Airway epithelial cell (primary cell): ENCODE measurements around the gene RPS6KB2. TPM values are rescaled to one million over a fixed set of nuclear protein-coding genes. Genes with fewer than 3 reads are reported as not detected.

Experiments used
- total RNA-seq: library from RNA; depleted of rRNA; stranded (reverse); fragments of >200 nt; gene quantifications from 2 replicates; pipeline ENCODE4 v1.2.3, GENCODE V29; 2015

The RPS6KB2 gene
- 79.5 and 85.2 TPM in 2 replicates for total RNA-seq

DNA sequence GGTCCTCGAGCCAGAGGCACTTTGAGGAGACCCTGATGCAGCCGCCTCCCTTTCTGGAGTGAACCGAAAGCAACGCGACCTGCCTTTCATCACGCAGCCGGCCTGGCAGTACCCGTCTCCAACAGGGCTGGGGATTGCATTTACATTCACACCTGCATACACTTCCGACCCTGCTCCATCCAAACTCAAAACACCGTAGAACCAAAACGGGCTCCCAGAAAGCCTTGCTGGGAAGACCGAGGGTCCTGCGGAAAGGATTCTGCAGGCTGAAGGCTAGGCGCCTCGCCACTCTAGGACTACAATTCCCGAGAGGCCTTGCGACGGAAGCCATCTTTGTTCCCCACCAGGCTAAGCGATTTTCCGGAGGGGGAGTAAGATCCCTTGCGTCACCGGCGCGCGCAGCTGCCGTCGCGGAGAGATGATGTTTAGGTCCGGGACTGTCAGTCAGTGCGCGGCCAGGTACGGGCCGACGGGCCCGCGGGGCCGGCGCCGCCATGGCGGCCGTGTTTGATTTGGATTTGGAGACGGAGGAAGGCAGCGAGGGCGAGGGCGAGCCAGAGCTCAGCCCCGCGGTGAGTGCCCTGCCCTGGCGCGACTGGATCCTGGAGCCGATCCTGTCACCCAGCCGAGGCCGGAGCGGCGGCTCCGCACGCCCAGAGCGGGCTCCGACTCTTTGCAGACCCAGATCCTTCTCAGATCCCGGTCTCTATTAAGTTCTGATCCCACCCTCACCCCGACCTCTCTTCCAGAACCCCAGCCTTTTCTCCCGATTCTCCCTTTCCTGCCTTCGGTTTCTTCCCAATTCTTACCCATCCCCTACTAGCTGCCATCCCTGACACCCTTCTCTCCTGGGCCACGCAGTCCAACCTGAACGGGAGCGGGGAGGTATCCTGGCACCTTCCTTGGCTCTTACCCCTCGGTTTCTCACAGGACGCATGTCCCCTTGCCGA is at the start of gene RPS6KB2:
Gene RPS6KB2 (plus strand): TSS at position 443 of the 950 bp plus-strand sequence. CDS start 52 bp downstream, at position 495.

DNA sequence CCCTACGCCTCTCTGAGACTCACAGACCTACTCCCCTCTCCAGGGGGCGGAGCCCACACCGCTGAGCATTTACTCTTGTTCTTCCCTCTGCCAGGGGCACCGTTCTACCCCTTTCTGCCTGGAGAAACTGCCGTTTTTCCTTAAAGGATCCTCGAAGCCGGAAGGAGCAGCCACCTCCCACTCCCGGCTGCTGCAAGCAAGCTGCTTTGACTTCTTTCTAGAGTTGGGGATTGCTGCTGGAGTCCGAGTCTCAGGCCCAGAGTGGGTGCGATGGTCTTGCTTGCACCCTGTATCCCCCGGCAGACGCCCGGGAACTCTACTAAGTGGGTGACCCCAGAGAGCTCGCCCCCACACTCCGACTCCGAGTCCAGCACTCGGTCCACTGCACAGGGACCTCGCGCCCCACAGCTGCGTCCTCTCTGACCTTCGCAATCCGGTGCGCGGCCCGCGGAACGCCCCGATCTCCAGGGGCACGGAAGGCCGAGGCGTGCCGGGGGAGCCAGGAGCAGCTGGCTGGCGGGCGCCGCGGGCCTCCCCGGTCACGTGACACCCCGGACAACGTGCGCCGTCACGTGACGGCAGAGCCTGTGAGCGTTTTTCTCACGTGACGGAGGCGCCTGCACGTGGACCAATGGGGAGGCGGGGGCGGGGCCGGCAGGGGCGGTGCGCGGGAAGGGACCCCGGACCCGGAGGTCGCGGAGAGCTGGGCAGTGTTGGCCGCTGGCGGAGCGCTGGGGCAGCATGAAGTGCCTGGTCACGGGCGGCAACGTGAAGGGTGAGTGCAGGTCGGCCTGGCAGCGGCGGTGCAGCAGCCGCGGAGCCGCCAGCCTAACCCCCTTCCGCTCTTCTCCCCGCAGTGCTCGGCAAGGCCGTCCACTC is 36.8 kb upstream of the RPS6KB2 start, which contains the start of gene RAD9A:
Gene RAD9A (plus strand): TSS at position 683 of the 879 bp plus-strand sequence. CDS start 59 bp downstream, at position 742.

DNA sequence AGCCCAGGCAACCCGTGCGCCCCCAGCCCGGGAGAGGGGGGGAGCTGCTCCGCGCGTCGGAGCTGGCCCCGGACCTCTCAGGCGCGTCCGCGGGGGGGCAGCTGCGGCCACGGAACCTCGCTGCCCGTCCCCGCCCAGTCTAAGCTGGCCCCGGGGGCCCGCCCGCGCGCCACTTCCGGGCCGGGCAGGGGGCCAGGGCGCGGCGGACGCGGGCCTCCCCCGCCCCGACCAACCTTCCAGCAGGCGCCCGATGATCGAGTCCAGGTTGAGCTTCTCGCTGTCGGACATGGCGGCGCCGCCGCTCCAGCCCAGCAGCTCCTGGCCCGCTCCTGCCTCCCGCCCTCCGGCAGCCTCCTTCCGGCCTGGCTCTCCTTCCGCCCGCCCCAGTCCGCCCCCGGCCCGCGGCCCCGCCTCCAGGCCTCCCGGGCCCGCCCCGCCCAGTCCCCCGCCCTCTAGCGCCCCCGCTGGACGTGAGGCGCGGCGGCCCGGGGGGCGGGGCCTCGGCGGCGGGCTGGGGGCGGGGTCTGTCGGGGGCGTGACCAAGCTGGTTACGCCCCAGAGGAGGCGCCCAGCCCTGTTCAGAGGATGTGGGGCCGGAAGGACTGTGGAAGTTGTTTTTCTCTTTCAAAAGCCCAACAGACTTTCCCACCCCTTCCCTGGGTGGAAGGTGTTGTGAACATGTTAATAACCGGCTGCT is 26.7 kb upstream of the RPS6KB2 start, which contains the start of gene PPP1CA:
Gene PPP1CA (minus strand): TSS at position 364 of the 697 bp plus-strand sequence. CDS start 76 bp downstream, at position 288.

DNA sequence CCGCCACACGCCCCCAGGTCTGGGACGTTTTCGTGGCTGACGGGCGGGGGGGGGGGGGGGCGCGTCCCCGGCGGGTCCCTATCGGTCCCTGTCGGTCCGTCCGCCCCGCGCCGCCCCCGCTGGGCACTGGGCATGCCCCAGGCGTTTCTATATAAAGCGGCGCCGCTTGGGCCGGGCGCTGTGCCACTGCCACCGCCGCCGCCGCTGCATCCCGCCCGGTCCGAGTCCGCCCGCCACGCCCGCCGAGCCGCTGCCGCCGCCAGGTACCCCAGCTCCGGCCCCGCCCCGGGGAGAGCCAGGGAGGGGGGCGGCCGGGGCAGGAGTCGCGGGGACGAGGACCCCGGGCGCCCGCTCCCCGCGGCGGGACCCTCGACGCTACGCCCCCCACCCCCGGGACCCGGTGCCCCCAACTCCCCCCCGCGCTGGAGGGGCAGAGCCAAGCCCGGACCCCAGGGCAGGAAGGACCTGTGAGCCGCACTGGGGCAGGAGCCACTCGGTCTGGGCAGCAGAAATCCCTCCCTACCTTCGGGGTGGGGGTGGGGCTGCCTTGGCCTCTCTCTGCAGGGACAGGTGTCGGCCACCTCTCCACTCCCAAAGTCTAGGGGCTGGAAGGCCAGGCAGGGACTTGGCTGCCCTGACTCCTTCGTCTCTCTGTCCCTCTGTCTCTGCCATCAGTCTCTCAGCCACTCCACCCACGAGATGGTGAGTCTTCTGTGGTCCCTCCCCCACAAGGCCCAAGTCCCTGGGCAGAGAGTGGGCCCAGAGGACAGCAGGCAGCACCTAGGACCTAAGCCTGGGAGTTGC is 12.6 kb upstream of the RPS6KB2 start, which contains the start of gene CARNS1:
Gene CARNS1 (plus strand): TSS at position 178 of the 804 bp plus-strand sequence. CDS start 522 bp downstream, at position 700.

DNA sequence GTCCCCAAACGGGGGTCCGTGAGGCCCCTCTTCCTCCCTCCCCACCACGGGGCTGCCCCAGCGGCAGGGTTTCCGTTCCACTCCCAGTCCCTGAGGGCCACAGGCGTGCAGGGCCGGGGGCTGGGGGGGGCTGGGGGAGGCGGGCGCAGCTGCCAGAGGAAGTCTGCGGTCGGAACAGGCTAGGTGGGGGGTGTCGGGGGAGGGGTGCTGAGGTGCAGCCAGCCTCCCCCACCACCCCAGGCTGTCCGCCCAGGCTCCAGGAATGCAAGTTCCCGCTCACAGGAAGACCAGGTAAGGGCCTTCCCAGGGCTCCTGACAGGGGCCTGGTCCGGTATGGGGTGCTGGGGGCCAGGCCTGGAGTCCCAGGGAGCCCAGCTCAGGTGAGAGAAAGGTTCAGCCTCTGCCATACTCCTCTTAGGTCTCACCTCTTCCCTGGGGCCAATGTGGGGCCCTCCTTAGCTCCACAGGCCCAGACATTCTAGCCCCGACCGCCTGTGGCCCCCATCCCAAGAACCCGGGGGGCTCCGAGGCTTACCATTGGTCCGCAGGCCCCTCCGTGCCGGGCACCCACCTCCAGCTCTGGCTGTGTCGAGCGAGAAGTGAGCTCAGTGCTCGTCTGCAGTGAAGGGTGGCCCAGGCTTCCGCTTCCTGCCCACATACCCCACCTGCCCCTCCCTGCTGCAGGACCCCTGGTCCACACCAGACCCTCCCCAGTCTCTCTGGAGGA is 9.0 kb downstream of the RPS6KB2 start, which contains the start of gene PTPRCAP:
Gene PTPRCAP (minus strand): TSS at position 601 of the 727 bp plus-strand sequence. CDS start 63 bp downstream, at position 538.

DNA sequence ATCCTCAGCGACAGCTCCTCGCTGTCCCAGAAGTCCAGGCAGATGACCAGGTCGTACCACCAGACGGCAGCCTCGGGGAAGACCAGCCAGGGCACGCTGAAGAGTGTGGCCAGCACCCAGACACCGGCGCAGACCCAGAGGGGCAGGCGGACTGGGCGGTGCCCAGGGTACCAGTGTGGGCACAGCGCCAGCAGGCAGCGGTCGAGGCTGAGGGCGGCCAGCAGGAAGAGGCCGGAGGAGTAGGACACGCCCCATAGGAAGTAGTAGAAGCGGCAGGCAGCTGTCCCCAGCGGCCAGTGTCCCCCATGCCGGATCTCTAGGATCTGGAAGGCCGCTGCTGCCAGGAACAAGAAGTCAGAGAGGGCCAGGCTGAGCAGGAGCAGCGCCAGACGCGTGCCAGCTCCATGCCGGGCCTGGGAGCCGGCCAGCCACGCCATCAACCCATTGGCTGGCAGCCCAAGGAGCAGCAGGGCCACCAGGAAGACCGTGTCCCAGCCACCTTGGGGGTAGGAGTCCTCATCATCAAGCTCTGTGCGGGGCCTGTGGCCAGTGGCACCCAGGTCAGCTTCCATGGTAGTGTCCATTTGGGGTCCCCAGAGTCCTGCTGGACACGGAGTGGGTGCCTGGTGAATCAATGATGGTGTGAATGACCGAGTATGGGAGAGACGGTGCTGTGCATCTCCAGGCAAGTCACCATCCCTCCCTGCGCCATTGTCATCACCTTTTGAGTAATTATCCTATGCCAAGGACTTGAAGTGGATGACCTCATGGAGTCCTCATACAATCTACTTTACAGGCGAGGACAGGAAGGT is 24.1 kb downstream of the RPS6KB2 start, which contains the start of gene GPR152:
Gene GPR152 (minus strand): TSS at position 589 of the 812 bp plus-strand sequence. CDS start 5 bp downstream, at position 584.

DNA sequence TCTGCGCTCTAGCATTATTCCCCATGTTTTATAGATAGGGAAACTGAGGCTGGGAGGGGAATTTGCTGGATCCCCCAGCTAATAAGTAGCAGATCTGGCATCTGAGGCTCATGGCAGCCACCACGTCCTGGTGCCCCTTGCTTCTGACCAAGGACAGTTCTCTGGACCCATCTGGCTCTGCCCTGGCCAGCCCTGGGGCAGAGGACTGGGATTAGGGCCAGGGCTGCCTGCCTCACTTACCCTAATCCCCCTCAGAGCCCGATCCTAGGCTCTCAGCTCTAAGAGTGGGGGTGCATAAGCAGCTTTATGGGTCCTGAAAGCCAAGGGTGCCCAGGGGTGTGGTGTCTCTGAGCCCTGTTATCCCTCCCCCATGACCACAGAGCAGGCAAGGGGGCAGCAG is 26.8 kb downstream of the RPS6KB2 start, which contains the start of gene CABP4:
Gene CABP4 (plus strand): TSS at position 301 of the 400 bp plus-strand sequence. CDS start 70 bp downstream, at position 371.

DNA sequence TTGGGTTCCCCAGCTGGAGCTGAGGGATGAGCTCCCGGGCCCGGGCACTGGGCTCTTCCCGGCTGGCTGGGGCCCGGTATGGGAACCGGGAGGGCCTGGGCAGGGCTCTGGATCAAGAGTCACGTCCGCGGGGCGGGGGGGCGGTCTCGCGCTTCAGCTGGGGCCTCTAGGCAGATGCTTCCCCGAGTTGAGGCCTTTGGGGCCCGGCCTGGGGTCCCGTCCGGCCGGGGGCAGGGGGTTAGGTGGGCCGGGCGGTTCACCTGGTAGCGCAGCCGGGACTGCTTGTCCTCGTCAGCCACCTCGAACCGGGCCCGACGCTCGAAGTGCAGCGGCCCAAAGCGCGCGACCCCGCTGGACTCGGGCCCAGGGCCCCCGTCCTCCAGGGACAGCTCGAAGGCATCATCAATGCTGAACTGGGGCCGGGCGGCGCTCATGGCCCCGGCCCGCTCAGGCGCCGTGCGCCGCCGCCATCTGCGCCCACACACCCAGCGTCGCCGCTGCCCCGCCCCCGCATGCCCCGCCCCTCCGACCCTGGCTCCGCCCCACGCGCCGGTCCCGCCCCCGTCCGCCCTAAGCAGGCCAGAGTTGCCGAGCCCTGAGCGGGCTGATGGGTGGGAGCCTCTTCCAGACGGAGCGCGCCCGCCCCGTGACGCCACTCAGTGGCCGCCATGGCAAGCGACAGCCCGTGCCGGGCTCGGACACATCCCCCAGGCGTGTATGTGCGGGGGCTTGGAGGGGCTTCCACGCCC is 40.6 kb downstream of the RPS6KB2 start, which contains the start of gene TMEM134:
Gene TMEM134 (minus strand): TSS at position 493 of the 749 bp plus-strand sequence. CDS start 59 bp downstream, at position 434.

DNA sequence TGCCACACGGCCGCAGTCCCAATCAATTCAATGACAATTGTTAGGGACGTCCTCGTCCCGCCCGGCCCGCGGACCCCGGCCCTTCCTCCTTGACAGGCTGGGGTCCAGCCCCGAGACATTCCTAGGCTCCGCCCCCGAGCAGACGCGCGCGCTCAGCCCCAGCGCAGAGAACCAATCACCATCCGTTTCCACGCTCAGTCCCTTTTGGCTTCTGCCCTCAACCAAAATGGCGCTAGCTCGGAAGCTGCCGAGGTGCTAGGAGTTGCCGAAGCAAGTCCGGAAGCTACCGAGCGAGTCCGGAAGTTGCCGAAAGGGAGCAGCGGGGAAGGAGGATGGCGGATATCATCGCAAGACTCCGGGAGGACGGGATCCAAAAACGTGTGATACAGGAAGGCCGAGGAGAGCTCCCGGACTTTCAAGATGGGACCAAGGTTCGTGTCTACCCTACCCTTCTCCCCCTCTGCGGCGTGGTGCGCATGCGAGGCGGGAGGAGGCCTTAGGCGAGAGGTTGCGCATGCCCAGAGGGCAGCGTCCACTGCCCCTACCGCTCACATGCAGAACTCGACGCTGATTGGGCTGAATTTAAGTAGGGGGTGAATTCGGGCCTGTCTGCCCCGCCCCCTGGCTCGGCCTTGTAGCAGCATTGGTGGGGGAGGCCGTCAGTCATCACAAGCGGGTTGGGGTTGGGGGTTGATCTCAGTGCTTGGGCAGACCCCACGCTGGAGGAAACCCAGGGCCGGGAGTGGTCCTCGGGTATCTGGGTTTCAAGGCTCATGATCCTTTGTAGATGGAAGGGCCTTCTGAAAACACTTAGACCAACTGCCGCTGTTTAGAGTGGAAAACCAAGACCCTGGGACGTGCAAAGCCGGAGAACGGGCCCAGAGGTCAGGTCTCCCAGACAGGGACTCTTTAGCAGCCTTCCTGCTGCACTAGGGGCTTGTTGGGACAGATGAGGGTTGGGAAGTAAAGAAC is 54.8 kb downstream of the RPS6KB2 start, which contains the start of gene AIP:
Gene AIP (plus strand): TSS at position 200 of the 972 bp plus-strand sequence. CDS start 133 bp downstream, at position 333.

Other genes starting within 250 kb of the RPS6KB2 start
- gene GRK2, start 162.0 kb upstream of the RPS6KB2 start, total RNA-seq, result 64.9 and 65.5 TPM in 2 replicates
- 42.7 and 47.8 TPM in 2 replicates for gene ANKRD13D, start 139.2 kb upstream of the RPS6KB2 start, total RNA-seq
- gene SSH3, start 125.0 kb upstream of the RPS6KB2 start, total RNA-seq, result 79.6 and 98.2 TPM in 2 replicates
- 124 and 172 TPM in 2 replicates for gene POLD4, start 74.9 kb upstream of the RPS6KB2 start, total RNA-seq
- gene CLCF1, start 54.9 kb upstream of the RPS6KB2 start, total RNA-seq, result 6.1 and 8.5 TPM in 2 replicates
- gene RAD9A, start 36.5 kb upstream of the RPS6KB2 start, total RNA-seq, result 15.8 and 16.1 TPM in 2 replicates
- 245 and 263 TPM in 2 replicates for gene PPP1CA, start 26.6 kb upstream of the RPS6KB2 start, total RNA-seq
- gene TBC1D10C, start 24.4 kb upstream of the RPS6KB2 start, total RNA-seq, result not detected in 2 replicates
- 0.07 TPM in 1 of 2 replicates, not detected in the other for gene CARNS1, start 12.8 kb upstream of the RPS6KB2 start, total RNA-seq
- gene PTPRCAP, start 9.2 kb downstream of the RPS6KB2 start, total RNA-seq, result 0.33 TPM in 1 of 2 replicates, not detected in the other
- 70.7 and 81.5 TPM in 2 replicates for gene CORO1B, start 15.0 kb downstream of the RPS6KB2 start, total RNA-seq
- not detected in 2 replicates for gene GPR152, start 24.2 kb downstream of the RPS6KB2 start, total RNA-seq
- not detected in 2 replicates for gene CABP4, start 26.9 kb downstream of the RPS6KB2 start, total RNA-seq
- 86.5 and 87.6 TPM in 2 replicates for gene TMEM134, start 40.8 kb downstream of the RPS6KB2 start, total RNA-seq
- 56.6 and 63.5 TPM in 2 replicates for gene AIP, start 54.5 kb downstream of the RPS6KB2 start, total RNA-seq
- gene PITPNM1, start 76.9 kb downstream of the RPS6KB2 start, total RNA-seq, result 43.8 and 49.0 TPM in 2 replicates
- 45.8 and 61.4 TPM in 2 replicates for gene CDK2AP2, start 79.7 kb downstream of the RPS6KB2 start, total RNA-seq
- gene CABP2, start 95.0 kb downstream of the RPS6KB2 start, total RNA-seq, result not detected in 2 replicates
- gene GSTP1, start 155.3 kb downstream of the RPS6KB2 start, total RNA-seq, result 3,208 and 4,619 TPM in 2 replicates
- gene NDUFV1, start 178.4 kb downstream of the RPS6KB2 start, total RNA-seq, result 254 and 281 TPM in 2 replicates
- 18.3 and 21.0 TPM in 2 replicates for gene NUDT8, start 201.4 kb downstream of the RPS6KB2 start, total RNA-seq
- not detected in 2 replicates for gene TBX10, start 211.3 kb downstream of the RPS6KB2 start, total RNA-seq
- gene ACY3, start 222.2 kb downstream of the RPS6KB2 start, total RNA-seq, result not detected in 2 replicates
- gene ALDH3B2, start 246.1 kb downstream of the RPS6KB2 start, total RNA-seq, result 43.2 and 65.4 TPM in 2 replicates